SKM-1 (cell line): ENCODE data around the gene AGMO.
"Not testable (repeated sequence)": the region's sequence is repeated elsewhere in the genome, so short reads cannot be mapped to it uniquely, and the experiment has no call there.

Experiments
- DNase-seq: peaks from one replicate; lab custom pipeline; 2025; ENCODE audit not compliant: unreplicated experiment; lab: John Stamatoyannopoulos, UW

Gene AGMO

GRCh38 chr7:15560968-15561367, 847 bp downstream of the AGMO start:
- no peak for DNase-seq

- no peak for DNase-seq
Observed at GRCh38 chr7:15559416-15559928, 2.3 kb downstream of the AGMO start.

- DNase-seq: no peak
Observed at GRCh38 chr7:15558756-15559155, 3.1 kb downstream of the AGMO start.

- DNase-seq: no peak
Observed at GRCh38 chr7:15557686-15558085, 4.1 kb downstream of the AGMO start.

- no peak for DNase-seq
Observed at GRCh38 chr7:15557186-15557585, 4.6 kb downstream of the AGMO start.

- no peak for DNase-seq
Observed at GRCh38 chr7:15556339-15557105, 5.3 kb downstream of the AGMO start.

- no peak for DNase-seq
Observed at GRCh38 chr7:15555381-15555859, 6.4 kb downstream of the AGMO start.

GRCh38 chr7:15554744-15555143, 7.1 kb downstream of the AGMO start:
- no peak for DNase-seq

GRCh38 chr7:15554081-15554480, 7.7 kb downstream of the AGMO start:
- DNase-seq: no peak

- DNase-seq: not testable (repeated sequence)
Observed at GRCh38 chr7:15547320-15547719, 14.5 kb downstream of the AGMO start.

- DNase-seq: no peak
Observed at GRCh38 chr7:15546272-15546792, 15.5 kb downstream of the AGMO start.

- DNase-seq: no peak
Observed at GRCh38 chr7:15544050-15544449, 17.8 kb downstream of the AGMO start.

GRCh38 chr7:15543256-15543655, 18.6 kb downstream of the AGMO start:
- no peak for DNase-seq

GRCh38 chr7:15527648-15528047, 34.2 kb downstream of the AGMO start:
- DNase-seq: no peak

GRCh38 chr7:15525652-15526263, 36.1 kb downstream of the AGMO start:
- DNase-seq: no peak

- no peak for DNase-seq
Observed at GRCh38 chr7:15524077-15524476, 37.7 kb downstream of the AGMO start.

GRCh38 chr7:15517865-15518264, 44.0 kb downstream of the AGMO start:
- not testable (repeated sequence) for DNase-seq

- no peak for DNase-seq
Observed at GRCh38 chr7:15515252-15515651, 46.6 kb downstream of the AGMO start.

GRCh38 chr7:15508258-15508657, 53.6 kb downstream of the AGMO start:
- DNase-seq: no peak

GRCh38 chr7:15507708-15508107, 54.1 kb downstream of the AGMO start:
- no peak for DNase-seq

- no peak for DNase-seq
Observed at GRCh38 chr7:15507171-15507570, 54.6 kb downstream of the AGMO start.

- DNase-seq: no peak
Observed at GRCh38 chr7:15505761-15506160, 56.1 kb downstream of the AGMO start.
